GM19035 (cell line): Measurements from ENCODE around the gene JAK3.

ENCODE experiments used
- ATAC-seq: cut with Tn5 transposase; IDR thresholded peaks from one replicate; pipeline ENCODE4 v1.9.1; 2021; ENCODE audit not compliant: unreplicated experiment

JAK3 gene

GRCh38 chr19:17866312-17866963, 18.7 kb upstream of the JAK3 start:
- ATAC-seq: no peak

GRCh38 chr19:17865364-17866311, 17.9 kb upstream of the JAK3 start:
- ATAC-seq: no peak

- ATAC-seq: no peak
These were observed 15.9 kb upstream of the JAK3 start for GRCh38 chr19:17863520-17864182.

GRCh38 chr19:17862711-17863519, 15.1 kb upstream of the JAK3 start:
- ATAC-seq: no peak

GRCh38 chr19:17861542-17862402, 14.0 kb upstream of the JAK3 start:
- ATAC-seq: no peak

GRCh38 chr19:17860993-17861360, 13.2 kb upstream of the JAK3 start:
- no peak for ATAC-seq

GRCh38 chr19:17860331-17860992, 12.7 kb upstream of the JAK3 start:
- ATAC-seq: no peak

GRCh38 chr19:17859533-17860330, 11.9 kb upstream of the JAK3 start, which contains the start of gene RPL18A:
Gene RPL18A (plus strand): TSS chr19:17859910. CDS start chr19:17859957, 47 bp downstream.
- ATAC-seq: peak; percentile 93

GRCh38 chr19:17855280-17856152, 7.7 kb upstream of the JAK3 start:
- no peak for ATAC-seq

- ATAC-seq: no peak
These were observed 6.3 kb upstream of the JAK3 start for GRCh38 chr19:17854061-17854460.

GRCh38 chr19:17848595-17849292, 962 bp upstream of the JAK3 start:
- no peak for ATAC-seq

GRCh38 chr19:17846146-17846545, 1.6 kb downstream of the JAK3 start:
- no peak for ATAC-seq

GRCh38 chr19:17843908-17844490, 3.8 kb downstream of the JAK3 start:
- no peak for ATAC-seq

GRCh38 chr19:17843292-17843827, 4.4 kb downstream of the JAK3 start:
- no peak for ATAC-seq

GRCh38 chr19:17842663-17843291, 5.0 kb downstream of the JAK3 start:
- ATAC-seq: no peak
